A673 (cell line): ENCODE results near the gene FAM174C.

ENCODE experiments used
- CTCF ChIP-seq: fragments of 300-800, 200-600 bp; sonication (generic); conservative IDR thresholded peaks from 2 replicates; pipeline ENCODE4 v1.5.1; 2017; ENCODE audit warnings: low read depth, mild to moderate bottlenecking, antibody characterized with exemption, low read length, moderate library complexity, mixed read lengths
- EZH2 ChIP-seq: fragments of 200-600 bp; sonication (generic); IDR thresholded peaks from 2 replicates; pipeline ENCODE4 v1.6.1; 2017; ENCODE audit warnings: borderline replicate concordance, low read depth, mild to moderate bottlenecking, mixed read lengths, antibody characterized with exemption, low read length; ENCODE audit not compliant: poor library complexity, severe bottlenecking

DNA sequence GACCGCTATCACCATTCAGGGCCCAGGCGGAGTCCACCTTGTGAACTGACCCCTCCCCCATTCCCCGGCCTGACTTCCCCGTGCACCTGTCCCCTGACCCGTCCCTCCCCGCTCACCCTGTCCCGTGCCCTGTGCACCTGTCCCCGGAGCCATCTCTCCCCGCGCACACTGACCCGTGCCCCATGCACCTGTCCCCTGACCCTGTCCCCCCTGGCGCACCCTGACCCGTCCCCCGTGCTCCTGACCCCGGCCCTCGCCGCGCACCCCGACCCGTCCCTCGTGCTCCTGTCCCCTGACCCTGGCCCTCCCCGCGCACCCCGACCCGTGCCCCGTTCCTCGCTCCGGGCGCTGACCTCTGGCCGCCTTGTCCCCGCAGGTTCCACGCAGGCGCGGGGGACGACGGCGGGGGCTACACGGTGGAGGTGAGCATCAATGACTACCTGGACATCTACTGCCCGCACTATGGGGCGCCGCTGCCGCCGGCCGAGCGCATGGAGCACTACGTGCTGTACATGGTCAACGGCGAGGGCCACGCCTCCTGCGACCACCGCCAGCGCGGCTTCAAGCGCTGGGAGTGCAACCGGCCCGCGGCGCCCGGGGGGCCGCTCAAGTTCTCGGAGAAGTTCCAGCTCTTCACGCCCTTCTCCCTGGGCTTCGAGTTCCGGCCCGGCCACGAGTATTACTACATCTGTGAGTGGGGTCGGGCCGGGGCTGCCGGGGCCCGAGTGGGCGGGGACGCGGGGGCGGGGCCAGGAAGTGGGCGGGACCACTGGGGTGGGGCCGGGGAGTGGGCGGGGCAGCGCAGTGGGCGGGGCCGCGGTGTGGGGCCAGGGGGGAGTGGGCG, 20.1 kb downstream of the FAM174C start:
- no peak for TF ChIP-seq CTCF
- TF ChIP-seq EZH2: no peak
